ENCODE measurements around the gene BICC1. TPM values are rescaled to one million over a fixed set of nuclear protein-coding genes. Genes with fewer than 3 reads are reported as not detected.

BICC1 gene
- total and polyA plus RNA-seq, 12 donors = 4.5 to 25.9 (median 9.8) TPM

DNA sequence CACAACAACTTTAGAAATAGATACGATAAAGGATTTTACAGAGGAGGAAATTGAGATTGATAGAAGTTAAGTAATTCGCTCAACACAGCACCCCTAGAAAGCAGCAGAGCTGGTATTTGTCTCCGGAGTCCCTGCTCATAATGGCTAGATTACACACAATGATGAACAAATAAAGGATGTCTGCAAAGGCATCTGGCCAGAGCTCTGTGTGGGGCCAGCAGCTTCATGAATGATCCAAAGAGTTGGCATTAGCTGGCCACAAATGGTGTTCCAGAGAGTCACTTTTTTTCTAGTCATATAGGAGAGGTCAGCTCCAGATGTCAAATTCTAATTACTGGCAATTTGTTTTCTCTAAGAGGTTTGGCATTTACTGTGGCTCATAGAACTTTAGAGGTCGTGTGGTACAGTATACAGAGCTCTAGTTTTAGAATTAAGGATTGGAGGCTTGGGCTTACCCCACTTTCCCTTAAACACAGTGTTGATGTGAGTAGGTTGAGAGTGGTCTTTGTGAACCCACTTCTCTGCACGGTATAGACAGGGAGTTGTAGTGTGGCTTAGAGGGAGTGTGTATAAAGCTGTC, 186.2 kb downstream of the BICC1 start:
- no peak for DNase-seq
- intact Hi-C loops (cut with DNase I) = no loop called here
- no peaks in the 10 kb centered on the region for H3K27me3 ChIP-seq
- H3K36me3 ChIP-seq (replicated peaks in 1 of 2) = no peaks in the 10 kb centered on the region
- WGBS, 4 donors = 74 to 86% (median 83%) methylated on average over 5 of the region's 5 CpGs
- H3K4me1 ChIP-seq (replicated peaks in 1 of 2) = peaks cover 0 to 15% of the 10 kb centered on the region in 2 donors
- no peak overlapping the region for H3K27ac ChIP-seq
- no peaks in the 10 kb centered on the region for H3K9me3 ChIP-seq (replicated peaks in 1 of 3)
- no peak overlapping the region for H3K4me3 ChIP-seq
- TF ChIP-seq POLR2A (IDR thresholded peaks at IDR 0.05) = no peak

GRCh38 chr10:58700591-58700990, 187.9 kb downstream of the BICC1 start:
- H3K27ac ChIP-seq = no peak overlapping the region

GRCh38 chr10:58701405-58702135, 188.9 kb downstream of the BICC1 start:
- no peak overlapping the region for H3K4me3 ChIP-seq
- H3K9me3 ChIP-seq (replicated peaks in 1 of 3) = no peaks in the 10 kb centered on the region
- no peaks in the 10 kb centered on the region for H3K36me3 ChIP-seq (replicated peaks in 1 of 2)
- intact Hi-C loops (cut with DNase I) = no loop called here
- H3K27me3 ChIP-seq = no peaks in the 10 kb centered on the region
- DNase-seq = peak in 4 of 7 donors; percentile 14 to 27 (median 19)
- 62 to 86% (median 73%) methylated on average over 6 of the region's 6 CpGs for WGBS, 4 donors
- H3K27ac ChIP-seq = no peak overlapping the region
- peaks cover 0 to 25% of the 10 kb centered on the region in 2 donors for H3K4me1 ChIP-seq (replicated peaks in 1 of 2)
- TF ChIP-seq POLR2A (IDR thresholded peaks at IDR 0.05) = no peak
- TF ChIP-seq, protein P1, sequence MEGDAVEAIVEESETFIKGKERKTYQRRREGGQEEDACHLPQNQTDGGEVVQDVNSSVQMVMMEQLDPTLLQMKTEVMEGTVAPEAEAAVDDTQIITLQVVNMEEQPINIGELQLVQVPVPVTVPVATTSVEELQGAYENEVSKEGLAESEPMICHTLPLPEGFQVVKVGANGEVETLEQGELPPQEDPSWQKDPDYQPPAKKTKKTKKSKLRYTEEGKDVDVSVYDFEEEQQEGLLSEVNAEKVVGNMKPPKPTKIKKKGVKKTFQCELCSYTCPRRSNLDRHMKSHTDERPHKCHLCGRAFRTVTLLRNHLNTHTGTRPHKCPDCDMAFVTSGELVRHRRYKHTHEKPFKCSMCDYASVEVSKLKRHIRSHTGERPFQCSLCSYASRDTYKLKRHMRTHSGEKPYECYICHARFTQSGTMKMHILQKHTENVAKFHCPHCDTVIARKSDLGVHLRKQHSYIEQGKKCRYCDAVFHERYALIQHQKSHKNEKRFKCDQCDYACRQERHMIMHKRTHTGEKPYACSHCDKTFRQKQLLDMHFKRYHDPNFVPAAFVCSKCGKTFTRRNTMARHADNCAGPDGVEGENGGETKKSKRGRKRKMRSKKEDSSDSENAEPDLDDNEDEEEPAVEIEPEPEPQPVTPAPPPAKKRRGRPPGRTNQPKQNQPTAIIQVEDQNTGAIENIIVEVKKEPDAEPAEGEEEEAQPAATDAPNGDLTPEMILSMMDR (IDR thresholded peaks at IDR 0.05) = no peak

More at GRCh38 chr10:58700591-58700990, 187.9 kb downstream of the BICC1 start:
- intact Hi-C loops (cut with DNase I) = no loop called here
- WGBS, 4 donors = 80 to 93% (median 91%) methylated on average over 1 of the region's 1 CpG
- DNase-seq = no peak
- no peaks in the 10 kb centered on the region for H3K9me3 ChIP-seq (replicated peaks in 1 of 3)
- no peak overlapping the region for H3K4me3 ChIP-seq
- peaks cover 0 to 25% of the 10 kb centered on the region in 2 donors for H3K4me1 ChIP-seq (replicated peaks in 1 of 2)
- H3K36me3 ChIP-seq (replicated peaks in 1 of 2) = no peaks in the 10 kb centered on the region
- H3K27me3 ChIP-seq = no peaks in the 10 kb centered on the region
- TF ChIP-seq, protein P1 (IDR thresholded peaks at IDR 0.05) = no peak
- TF ChIP-seq POLR2A (IDR thresholded peaks at IDR 0.05) = no peak

GRCh38 chr10:58704226-58704625, 191.6 kb downstream of the BICC1 start:
- no peaks in the 10 kb centered on the region for H3K27me3 ChIP-seq
- DNase-seq = no peak
- intact Hi-C loops (cut with DNase I) = no loop called here
- no peaks in the 10 kb centered on the region for H3K9me3 ChIP-seq (replicated peaks in 1 of 3)
- peaks cover 0 to 25% of the 10 kb centered on the region in 2 donors for H3K4me1 ChIP-seq (replicated peaks in 1 of 2)
- H3K4me3 ChIP-seq = no peak overlapping the region
- no peaks in the 10 kb centered on the region for H3K36me3 ChIP-seq (replicated peaks in 1 of 2)
- no peak overlapping the region for H3K27ac ChIP-seq
- 89 to 100% (median 93%) methylated on average over 1 of the region's 1 CpG for WGBS, 4 donors
- TF ChIP-seq, protein P1 (IDR thresholded peaks at IDR 0.05) = no peak
- TF ChIP-seq POLR2A (IDR thresholded peaks at IDR 0.05) = no peak
